GM11168 (cell line): ENCODE measurements around the gene CUL9.

Experiments
- in situ Hi-C: fragments of 300-500 bp; cut with MboI; formaldehyde crosslinking; loops from one replicate; pipeline ENCODE4 v1.12.0; 2022; ENCODE audit warnings: low sequenced_read_pairs; ENCODE audit not compliant: unreplicated experiment

Gene CUL9

GRCh38 chr6:43250992-43251373 is 69.0 kb downstream of the CUL9 start:
- in situ Hi-C loops, result no loop called here

DNA sequence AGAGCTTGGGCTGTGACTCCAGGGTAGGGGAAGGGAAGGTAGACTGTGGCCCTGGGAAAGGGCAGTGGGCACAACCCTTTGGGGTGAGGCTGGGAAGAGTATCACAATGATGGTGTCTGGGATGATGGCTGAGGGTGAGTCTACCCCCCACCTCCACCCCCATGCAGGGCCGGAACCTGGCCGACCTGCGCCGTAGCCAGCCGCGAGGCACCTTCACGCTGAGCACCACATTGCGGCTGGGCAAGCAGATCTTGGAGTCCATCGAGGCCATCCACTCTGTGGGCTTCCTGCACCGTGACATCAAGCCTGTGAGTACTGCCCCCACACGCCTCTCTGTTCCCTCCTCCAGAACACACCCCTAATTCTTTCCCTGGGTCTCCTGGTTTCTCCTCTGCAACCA is 71.4 kb downstream of the CUL9 start:
- in situ Hi-C loops, result no loop called here

DNA sequence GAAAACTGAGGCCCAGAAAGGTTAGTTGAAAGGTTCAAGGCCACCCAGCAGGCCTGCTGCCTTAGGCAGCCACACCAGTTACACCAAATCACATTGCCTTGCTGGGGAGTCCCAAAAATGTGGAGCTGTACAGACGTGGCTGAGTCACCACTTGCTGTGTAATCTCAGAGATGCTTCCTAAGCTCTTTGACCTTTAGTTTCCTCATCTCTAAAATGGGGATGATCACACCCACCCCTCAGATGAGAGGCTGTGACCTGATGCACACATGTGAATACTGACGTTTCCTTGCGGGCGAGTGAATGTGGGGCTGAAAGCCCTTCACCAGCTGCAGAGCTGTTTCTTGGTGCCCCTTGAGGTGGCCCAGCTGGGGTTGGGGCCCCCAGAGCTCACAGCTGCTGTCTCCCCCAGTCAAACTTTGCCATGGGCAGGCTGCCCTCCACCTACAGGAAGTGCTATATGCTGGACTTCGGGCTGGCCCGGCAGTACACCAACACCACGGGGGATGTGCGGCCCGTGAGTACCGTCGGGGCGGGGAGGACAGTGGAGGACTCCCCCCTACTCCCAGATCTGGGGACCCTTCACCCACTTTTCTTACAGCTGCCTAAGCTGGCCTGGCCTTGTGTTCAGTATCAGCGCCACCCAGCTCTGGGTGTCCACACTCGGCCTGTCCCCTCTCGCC is 72.3 kb downstream of the CUL9 start:
- in situ Hi-C loops, result no loop called here

- in situ Hi-C loops, result no loop called here
Observed at GRCh38 chr6:43254846-43255245, 72.8 kb downstream of the CUL9 start.

GRCh38 chr6:43255408-43256054 is 73.5 kb downstream of the CUL9 start:
- in situ Hi-C loops, result no loop called here

GRCh38 chr6:43256670-43257366 is 74.8 kb downstream of the CUL9 start:
- in situ Hi-C loops, result no loop called here

DNA sequence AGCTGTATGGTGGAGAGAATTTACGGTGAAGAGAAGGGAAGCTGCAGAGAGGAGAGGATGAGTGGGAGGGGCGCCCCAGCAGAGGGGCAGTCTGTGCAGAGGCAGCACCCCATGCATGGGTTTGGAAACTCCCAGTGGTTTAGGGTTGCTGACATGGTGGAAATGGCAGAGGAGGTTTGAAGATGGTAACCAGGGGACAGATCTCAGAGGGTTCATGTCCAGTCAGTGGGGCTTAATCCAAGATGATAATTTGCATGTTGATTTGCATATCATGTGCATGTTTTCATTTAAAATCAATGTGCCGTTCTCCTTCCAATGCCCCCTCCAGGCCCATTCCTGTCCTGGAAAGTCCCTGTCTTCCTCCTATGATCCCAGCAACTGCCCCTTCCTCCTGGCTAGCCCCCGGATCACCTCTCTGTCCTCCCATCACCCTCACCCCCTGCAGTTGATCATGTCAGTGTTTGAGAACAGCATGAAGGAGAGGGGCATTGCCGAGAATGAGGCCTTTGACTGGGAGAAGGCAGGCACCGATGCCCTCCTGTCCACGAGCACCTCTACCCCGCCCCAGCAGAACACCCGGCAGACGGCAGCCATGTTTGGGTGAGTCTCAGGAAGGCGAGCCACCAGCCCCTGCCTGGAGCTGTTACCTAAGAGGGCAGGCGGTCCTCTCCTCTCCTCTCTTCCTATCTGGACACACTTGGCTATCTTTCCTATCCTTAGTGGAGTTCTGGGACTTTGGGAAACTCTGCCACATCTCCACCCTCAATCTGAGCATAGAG is 75.6 kb downstream of the CUL9 start:
- in situ Hi-C loops, result no loop called here

GRCh38 chr6:43258180-43258579 is 76.2 kb downstream of the CUL9 start:
- in situ Hi-C loops, result no loop called here

DNA sequence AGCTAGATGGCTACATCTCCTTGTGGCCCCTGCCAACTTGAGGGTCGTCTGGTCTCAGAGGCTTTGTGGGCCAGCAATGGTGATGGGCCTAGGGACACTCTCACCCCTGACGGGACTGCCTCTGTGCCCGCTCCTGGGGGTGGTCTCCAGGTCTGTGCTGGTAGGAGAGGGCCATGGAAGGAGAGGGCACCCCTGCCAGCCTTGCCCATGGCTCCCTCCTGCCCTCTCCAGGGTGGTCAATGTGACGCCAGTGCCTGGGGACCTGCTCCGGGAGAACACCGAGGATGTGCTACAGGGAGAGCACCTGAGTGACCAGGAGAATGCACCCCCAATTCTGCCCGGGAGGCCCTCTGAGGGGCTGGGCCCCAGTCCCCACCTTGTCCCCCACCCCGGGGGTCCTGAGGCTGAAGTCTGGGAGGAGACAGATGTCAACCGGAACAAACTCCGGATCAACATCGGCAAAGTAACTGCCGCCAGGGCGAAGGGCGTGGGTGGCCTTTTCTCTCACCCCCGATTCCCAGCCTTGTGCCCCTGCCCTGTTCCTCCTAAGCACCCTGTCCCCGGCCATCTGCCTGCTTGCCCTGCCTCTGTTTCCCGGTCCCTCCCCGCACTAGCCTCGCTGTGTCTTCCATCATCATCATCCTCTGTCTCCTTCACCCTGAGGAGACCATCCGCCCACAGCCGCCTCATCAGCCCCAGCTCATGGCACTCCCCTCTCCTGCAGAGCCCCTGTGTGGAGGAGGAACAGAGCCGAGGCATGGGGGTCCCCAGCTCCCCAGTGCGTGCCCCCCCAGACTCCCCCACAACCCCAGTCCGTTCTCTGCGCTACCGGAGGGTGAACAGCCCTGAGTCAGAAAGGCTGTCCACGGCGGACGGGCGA is 77.1 kb downstream of the CUL9 start:
- in situ Hi-C loops, result no loop called here

DNA sequence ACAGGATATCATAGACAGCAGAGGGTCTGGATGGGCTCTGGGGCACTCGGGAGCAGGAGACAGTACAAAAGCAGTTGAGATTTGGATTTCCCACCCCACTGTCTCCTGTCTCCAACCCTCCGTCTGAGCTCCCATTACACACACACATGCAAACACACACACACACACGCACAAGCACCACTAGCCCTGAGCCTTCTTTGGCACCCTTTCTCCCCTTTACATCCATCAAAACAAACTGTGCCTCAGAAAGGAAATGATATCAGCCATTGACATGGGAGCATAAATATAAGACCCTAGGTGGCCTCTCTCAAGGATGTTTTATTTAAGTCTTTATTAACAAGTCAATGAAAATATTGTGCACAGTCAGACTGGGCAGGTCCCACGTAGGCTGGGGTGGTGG is 78.8 kb downstream of the CUL9 start:
- in situ Hi-C loops, result loop anchor here (10.0 kb wide), 2 partner anchors 144 to 244 kb away; no protein-coding TSS in a partner anchor

- in situ Hi-C loops, result loop anchor here (10.0 kb wide), 2 partner anchors 144 to 244 kb away; no protein-coding TSS in a partner anchor
Observed at GRCh38 chr6:43261198-43261597, 79.2 kb downstream of the CUL9 start.

- in situ Hi-C loops, result loop anchor here (10.0 kb wide), 2 partner anchors 143 to 243 kb away; no protein-coding TSS in a partner anchor
Observed at GRCh38 chr6:43262000-43262779, 80.2 kb downstream of the CUL9 start.

GRCh38 chr6:43262780-43263313 is 80.9 kb downstream of the CUL9 start:
- in situ Hi-C loops, result loop anchor here (10.0 kb wide), 2 partner anchors 142 to 242 kb away; no protein-coding TSS in a partner anchor

DNA sequence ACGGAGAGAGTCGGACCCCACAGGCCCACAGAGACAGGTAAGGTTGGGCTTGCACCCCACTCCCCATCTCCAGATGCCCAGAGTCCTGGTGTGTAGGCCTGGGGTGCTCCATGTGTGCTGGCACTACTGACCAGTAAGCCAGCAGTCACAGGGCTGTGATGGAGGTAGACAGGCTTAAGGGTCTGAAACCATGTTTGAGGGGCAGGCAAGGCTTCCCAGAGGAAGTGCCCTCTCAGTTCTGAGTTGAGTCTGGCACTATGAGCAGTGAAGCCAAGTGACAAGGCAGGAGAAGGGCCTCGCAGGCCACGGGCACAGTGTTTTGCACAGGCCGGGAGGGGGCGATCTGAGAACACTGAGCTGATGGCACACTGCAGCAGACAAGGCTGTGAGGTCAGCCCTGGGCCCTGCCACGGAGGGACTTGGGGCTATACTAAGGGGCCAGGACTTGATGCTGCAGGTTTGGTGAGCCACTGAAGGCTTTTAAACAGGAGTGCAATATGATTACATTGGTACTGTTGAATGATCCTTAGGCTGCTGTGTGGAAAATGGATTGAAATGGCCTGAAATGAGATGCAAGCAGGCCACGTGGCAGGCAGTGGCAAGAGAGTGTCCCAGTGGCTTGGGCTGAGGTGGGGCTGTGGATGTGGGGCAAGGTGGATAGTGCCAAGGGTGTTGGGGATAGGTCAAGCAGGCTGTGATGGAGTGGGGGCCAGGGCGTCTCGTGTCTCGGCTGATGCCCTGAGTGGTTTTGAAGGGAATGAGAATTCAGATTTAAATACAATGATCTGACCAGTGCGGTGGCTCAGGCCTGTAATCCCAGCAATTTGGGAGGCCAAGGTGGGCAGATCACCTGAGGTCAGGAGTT is 81.5 kb downstream of the CUL9 start:
- in situ Hi-C loops, result loop anchor here (10.0 kb wide), 2 partner anchors 141 to 241 kb away; no protein-coding TSS in a partner anchor

- in situ Hi-C loops, result loop anchor here (10.0 kb wide), 2 partner anchors 140 to 240 kb away; no protein-coding TSS in a partner anchor
Observed at GRCh38 chr6:43264599-43265145, 82.7 kb downstream of the CUL9 start.

DNA sequence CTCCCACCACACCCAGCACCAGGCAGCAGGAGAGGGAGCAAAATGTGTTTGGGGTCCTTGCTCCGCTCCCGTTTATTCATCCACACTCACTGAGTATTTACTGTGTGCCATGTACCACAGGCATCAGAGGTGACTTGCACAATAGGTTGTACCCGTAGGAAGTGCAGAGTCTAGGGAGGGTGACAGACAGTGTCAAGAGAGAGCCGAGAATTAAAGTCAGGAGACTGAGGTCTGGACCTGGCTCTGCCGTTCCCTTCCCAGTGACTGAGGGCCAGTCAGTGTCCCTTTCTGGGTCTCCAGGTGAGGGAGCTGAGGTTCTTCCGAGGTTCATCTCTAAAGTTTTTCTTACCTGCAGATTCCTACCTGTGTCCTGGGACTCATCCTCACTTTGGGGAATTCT is 83.6 kb downstream of the CUL9 start:
- in situ Hi-C loops, result loop anchor here (10.0 kb wide), 2 partner anchors 139 to 239 kb away; no protein-coding TSS in a partner anchor
